Measurements from ENCODE around the gene NPIPA8.
"Not testable (repeated sequence)": the region's sequence is repeated elsewhere in the genome, so short reads cannot be mapped to it uniquely, and the experiment has no call there.

The NPIPA8 gene

DNA sequence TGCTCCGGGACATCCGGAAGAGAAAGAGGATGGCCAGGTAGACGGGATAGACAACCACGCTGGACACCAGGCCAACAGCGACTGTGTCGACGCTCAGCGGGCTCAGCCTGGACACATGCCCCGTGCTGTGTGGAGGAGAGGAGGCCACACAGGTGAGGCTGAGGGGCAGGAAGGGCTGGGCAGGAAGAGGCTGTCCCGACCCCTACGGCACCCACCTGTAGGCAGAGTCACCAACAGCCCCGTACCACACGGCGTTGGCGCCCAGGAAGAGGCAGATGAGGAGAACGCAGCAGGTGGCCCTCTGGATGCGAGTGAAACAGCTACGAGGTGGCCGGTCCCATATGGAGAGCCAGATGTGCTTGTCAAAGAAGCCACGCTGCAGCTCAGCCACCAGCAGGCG, at the start of gene NPIPA8:
Gene NPIPA8 (minus strand): TSS at position 101 of the 400 bp plus-strand sequence. CDS start 4,074 bp downstream, outside the sequence.
- DNase-seq = not testable (repeated sequence)

DNA sequence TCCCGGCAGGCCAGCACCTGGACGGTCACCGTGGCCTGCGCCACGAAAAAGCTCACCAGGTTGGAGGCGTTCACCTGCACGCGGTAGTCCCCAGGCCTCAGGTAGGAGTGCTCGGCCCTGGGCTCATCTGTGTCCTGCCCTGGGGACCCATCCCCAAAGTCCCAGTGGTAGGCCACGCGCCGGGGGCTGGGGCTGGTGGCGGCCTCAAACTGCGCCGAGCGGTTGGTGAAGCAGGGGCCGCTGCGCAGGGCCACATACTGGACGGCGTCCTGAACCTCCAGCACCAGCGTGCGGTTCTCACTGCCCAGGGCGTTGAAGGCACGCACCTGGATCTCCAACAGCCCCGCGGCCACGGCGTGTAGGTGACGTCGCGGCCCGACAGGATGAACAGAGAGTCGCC, 48.7 kb upstream of the NPIPA8 start:
- DNase-seq = not testable (repeated sequence)

DNA sequence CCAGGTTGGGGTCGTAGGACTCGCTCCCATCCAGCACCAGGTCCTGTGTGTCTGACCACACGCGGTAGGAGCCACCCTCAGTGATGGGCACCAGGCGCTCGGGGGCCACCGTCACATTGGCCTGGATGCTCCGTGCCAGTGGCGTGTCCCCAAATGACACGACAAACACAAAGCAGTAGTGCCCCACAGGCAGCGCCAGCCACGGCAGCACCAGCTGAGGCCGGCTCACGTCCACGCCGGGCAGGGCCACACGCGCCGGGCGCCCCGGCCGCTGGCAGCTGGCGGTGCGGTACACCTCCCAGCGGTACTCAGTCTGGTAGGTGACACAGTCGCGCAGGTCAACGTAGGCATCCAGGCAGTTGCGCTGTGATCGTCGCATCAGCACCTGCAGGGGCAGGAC, 48.3 kb upstream of the NPIPA8 start:
- not testable (repeated sequence) for DNase-seq

DNA sequence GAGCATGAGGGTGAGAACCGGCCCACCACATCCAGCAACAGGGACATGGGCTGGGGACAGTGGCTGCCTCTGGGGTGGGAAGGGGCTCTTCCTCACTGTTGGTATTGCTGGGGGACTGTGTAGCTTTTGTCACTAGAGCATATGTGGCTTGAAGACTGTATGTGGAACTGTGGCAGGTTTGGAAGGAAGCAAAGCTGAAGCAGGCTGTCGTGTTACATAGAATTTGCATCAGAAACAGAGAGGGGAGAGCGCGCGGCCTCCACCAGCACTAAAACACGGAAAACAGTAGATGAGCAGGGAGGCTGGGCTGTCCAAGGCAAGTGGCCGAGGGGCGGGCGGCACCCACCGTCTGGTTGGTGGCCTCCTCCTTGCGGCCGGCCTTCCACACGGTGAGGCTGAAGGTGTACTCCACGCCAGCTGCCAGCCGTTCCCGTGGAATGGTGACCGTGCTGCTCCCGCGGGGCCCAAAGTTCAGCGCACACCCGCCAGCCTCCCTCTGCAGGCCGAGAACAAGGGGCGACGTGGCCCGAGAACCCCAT, 47.6 kb upstream of the NPIPA8 start:
- not testable (repeated sequence) for DNase-seq

DNA sequence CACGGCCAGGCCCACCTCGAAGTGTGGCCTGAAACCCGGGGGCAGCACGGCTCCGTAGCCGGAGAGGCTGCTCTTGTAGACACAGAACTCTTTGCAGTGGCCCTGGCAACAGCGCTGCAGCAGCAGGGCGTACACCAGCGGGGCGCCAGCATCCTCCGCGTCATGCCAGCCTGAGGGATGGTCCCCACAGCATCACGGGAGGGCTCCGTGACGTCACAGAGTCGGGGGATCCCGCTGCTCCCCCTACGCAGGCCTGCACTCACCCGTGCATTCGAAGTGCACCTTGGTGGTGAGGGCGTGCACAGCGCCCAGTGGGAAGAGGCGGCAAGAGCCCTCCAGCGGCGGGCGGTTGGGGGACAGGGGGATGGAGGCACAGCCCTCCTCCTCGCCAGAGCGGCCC, 46.2 kb upstream of the NPIPA8 start:
- DNase-seq = not testable (repeated sequence)

DNA sequence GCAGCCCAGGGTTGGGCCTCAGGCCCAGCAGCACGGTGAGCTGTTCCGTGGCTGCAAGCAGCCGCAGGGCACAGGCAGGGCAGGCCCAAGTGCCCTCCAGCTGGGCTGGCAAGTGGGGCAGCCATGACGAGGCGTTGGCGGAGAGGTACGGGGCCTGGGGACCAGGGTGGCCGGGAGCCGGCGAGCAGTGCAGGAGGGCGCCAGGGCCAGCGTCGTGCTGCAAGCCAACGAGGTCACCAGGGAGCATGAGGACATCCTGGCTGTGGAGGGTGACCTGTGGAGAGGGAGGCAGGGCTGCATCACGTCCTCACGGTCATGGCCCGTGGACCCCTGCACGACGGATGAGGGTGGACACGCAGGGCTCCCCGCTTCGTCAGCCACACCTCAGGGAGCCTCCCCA, 11.2 kb upstream of the NPIPA8 start:
- not testable (repeated sequence) for DNase-seq

DNA sequence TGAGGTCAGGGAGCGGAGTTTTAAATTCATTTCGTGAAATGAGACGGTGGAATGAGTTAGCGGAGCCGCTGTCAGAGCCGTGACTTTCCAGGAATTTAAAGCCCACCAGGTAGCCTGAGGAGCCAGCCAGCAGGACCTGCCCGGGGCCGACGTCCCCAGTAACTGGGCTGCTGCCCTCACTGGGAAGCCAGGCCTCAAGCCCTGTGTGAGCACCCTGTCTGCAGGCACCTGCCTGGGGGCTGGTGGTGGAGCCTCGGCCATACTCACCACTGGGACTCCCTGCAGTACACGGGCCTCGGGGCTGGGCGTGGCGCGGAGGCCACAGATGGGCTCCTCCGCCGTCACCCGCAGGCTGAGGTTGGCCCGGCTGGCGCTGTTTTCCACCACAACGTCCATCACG, 10.5 kb upstream of the NPIPA8 start:
- not testable (repeated sequence) for DNase-seq

DNA sequence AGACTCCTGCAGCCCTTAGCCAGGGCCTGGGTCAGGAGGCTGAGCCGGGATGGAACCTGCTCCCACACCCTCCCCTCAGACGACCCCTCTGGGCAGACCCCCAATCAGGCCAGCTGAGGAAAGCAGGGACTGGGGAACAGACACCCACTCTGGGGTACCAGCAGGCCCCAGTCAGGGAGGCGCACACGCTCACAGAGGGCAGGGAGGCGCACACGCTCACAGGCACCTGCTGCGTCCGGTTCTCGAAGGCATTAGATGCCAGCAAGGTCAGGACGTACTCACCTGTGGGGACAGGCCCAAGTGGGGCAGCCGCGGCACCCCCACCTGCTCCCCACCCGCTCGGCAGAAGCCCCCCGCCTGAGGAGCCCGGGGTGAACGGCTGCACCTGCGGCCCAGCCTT, 8.1 kb upstream of the NPIPA8 start:
- DNase-seq = not testable (repeated sequence)

DNA sequence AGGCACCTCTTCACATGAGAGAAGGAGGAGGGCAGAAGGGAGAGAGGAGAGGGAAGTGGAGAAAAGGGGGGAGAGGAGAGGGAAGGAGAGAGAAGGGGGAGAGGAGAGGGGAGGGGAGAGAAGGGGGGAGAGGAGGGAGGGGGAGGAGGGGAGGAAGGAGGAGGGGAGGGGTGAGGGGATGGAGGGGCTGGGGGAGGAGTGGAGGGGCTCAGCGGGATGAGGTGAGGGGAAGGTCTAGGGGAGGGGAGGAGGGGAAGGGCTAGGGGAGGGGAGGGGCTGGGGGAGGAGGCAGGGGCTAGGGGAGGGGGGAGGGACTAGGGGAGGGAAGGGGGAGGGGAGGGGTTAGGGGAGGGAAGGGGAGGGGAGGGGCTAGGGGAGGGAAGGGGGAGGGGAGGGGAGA, 5.5 kb upstream of the NPIPA8 start:
- DNase-seq = not testable (repeated sequence)

DNA sequence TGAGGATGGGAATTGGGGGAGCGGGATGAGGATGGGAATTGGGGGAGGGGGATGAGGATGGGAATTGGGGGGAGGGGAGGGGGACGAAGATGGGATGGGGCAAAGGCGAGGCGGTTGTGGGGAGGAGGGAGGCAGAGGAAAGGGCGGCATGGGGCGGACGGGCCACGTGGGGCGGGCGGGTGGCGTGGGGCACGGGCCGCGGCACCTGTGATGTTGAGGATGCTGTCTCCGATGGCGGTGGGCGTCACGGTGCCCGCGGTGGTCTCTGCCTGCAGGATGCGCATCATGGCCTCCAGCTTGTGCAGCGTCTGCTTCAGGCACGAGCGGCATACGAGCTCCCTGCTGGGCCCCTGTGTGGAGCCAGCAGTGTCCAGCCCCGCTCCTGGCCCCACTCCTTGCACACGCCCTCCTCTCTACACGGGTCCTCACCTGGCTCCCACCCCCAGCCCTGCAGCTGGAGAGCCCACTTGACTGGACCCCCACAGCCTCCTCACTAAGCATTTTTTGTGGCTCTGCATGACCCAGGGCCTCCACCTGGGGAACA, 5.0 kb upstream of the NPIPA8 start:
- not testable (repeated sequence) for DNase-seq

DNA sequence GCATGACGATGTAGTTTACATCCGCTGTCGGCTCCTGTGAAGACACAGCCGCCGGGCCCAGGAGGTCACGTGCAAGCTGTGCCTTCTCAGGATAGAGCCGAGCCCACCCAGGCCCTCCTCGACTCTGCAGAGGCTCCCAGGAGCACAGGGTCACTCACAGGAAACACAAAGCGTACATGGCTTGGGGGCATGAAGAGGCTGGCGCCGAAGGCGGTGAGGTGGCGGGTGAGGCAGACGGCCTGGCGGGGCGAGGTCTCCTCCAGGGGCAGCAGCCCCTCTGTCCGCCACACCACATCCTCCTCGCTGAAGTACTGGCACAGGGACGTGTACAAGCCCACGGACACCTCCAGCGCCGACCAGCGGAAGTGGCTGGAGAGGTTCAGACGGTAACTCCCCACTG, 2.7 kb upstream of the NPIPA8 start:
- DNase-seq = not testable (repeated sequence)

DNA sequence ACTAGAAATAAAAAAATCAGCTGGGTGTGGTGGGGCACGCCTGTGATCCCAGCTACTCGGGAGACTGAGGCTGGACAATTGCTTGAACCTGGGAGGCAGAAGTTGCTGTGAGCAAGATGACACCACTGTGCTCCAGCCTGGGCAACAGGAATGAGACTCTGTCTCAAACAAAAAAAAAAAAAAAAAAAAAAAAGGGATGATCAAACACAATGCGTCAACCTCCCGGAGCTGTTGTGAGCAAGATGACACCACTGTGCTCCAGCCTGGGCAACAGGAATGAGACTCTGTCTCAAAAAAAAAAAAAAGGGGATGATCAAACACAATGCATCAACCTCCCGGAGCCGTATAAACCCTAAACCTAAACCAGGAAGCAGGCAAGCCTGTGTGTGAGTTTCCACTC, 24.7 kb downstream of the NPIPA8 start:
- not testable (repeated sequence) for DNase-seq

DNA sequence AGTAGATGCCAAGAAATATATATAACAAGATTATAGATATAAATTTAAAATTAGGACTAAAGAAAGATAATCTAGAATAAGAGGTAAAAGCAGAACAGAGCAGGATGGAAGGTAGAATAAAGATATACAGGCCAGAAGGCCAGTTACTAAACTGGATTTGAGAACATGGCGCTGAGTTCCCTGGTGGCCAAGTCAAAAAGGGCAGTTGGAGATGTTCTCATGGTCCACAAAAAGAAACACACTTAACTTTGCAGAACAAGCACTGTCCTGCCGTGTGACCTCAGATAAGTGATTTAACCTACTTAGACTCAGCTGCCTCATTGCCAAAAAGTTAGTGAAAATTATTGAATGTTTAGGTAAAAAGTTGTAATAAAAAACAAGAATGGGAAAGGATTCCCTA, 27.4 kb downstream of the NPIPA8 start:
- not testable (repeated sequence) for DNase-seq

DNA sequence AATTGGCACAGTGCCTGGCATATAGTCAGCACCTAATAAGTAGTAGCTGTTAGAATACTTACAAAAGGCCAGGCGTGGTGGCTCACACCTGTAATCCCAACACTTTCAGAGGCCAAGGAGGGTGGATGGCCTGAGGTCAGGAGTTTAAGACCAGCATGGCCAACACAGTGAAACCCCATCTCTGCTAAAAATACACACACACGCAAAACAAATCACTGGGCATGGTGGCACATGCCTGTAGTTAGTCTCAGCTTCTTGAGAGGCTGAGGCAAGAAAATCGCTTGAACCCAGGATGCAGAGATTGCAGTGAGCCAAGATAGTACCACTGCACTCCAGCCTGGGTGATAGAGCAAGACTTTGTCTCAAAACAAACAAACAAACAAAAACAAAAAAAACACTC, 29.3 kb downstream of the NPIPA8 start:
- not testable (repeated sequence) for DNase-seq

DNA sequence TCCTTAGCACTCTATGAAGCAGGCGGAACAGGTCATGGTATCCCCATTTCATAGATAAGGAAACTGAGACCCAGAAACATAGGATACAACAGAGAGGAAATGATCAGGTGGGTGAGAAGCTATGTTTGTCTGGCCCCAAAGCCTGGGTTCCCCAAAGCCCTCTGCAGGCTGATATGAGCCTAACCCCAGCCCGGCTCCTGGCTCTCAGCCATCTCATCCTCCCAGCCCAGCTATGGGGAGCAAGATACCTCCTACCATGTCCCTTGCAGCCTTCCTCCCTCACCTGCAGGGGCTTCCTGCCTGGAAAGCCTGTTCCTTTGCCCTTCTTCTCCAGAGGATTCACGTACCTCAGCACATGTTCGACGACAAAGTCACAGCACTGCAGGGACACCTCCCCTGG, 30.5 kb downstream of the NPIPA8 start:
- DNase-seq = not testable (repeated sequence)

DNA sequence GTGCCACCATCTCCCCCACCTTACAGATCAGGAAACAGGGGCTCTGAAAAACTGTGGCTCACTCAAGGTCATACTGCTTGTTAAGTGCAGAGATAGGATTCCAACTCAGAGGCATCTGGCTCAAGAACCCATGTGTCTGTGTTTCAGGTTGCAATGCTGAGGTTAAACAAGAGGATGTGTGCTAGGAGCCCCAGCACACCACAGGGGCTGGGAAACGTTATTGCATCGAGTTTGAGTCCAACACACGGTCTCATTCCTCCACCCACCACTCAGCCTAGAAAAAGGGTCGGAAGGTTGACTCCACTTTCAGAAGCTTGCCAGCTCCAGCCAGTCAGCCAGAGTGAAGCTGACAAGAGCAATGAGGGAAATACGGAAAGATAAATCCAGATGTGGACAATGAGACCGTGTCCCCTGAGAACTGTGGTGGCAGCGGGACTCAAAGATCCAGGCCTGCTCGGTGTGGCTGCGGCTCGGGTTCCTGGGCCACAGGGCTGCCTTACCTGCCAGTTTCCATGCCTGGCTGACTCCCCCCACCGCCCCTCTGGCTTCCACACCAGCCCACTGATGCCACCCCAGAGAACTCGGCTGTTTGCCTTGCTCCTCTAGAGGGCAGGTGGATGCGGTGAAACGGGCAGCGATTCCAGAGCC, 33.4 kb downstream of the NPIPA8 start:
- DNase-seq = not testable (repeated sequence)

DNA sequence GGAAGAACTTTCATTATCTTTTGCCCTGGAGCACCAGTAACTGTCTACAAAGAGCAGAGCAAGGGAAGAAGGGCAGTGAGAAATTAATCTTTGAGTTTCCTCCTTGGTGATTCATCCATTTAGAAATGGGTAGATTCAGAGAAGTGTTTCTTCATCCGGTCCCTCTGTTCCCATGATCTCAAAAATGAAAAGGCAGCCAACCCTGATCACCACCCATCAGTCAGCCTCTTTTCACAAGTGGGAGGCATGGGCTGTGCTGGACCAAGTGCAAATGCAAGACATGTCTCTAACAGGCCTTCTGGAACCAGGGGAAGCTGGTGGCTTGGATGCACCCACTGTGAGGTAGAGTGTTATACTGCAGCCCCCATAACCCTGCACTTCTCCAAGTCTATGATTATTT, 38.8 kb downstream of the NPIPA8 start:
- not testable (repeated sequence) for DNase-seq

DNA sequence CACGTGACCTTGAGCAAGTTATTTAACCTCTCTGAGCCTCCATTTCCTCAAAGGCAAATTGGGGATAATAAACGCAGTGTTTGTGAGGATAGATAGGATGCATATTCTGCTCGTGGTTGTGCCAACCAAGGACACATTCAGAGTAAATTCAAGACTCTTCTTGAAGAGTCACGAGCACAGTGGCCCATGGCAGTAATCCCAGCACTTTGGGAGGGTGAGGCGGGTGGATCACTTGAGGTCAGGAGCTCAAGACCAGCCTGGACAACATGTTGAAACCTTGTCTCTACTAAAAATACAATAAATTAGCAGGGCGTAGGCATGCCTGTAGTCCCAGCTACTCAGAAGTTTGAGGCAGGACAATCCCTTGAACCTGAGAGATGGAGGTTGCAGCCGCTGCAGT, 39.6 kb downstream of the NPIPA8 start:
- not testable (repeated sequence) for DNase-seq

DNA sequence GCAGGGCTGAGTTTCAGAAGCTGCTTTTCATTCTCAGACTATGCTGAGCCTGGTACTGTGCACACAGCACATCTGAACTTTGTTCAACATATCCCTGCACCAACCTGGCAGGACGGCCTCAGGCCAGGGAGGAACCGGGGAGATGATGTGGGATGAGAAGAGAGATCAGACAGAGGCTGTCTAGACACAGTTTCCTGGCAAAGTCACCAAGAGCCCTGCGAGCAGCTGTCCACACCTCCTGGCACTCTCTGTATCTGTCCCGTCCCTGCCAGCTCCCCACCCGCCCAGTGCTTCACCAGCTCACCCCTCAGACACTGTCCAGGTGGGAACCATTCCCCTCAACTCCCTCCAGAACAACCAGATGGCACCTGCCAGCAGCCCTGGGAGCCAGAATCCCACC, 42.2 kb downstream of the NPIPA8 start:
- DNase-seq = not testable (repeated sequence)

DNA sequence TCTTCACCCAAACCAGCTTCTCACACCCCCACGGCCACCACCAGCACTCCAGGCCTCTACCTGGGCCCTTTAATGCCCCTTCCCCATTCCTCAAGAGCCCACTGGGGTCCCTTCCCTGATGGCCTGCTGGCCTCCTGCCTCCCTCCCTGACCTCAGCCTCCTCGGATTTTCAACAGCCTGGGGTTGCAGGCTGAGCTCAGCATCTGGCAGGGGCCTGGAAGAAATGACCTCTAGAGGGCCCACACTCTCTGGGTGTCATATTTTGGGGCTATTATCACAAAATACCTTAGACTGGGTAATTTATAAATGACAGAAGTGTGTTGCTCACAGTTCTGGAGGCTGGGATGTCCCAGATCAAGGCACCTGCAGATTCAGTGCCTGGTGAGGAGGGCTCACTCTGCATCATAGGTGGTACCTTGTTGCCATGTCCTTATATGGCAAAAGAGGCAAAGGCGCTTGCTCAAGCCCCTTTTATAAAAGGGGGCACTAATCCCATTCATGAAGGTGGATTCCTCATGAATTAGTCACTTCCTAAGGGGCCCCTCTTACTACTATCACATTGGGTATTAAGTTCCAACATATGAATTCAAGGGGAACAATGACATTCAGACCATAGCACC, 43.1 kb downstream of the NPIPA8 start:
- not testable (repeated sequence) for DNase-seq

DNA sequence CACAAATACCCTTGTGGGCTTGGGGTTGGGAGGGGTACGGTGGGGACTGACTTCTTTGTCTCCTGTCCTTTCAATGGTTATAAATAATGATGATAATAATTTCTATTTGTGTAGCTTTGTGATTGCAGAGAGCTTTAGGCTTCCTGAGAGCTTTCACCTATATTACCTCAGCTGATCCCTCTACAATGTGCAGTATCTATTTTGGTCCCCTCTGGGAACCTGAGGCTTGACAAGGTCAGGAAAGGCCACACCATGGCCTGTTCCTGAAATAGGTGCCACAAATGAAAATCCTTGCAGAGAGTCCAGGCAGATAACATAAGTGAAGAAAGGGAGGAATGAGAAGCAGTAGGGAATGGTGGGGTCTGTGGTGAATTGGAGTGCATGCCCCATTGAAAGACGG, 45.6 kb downstream of the NPIPA8 start:
- not testable (repeated sequence) for DNase-seq

DNA sequence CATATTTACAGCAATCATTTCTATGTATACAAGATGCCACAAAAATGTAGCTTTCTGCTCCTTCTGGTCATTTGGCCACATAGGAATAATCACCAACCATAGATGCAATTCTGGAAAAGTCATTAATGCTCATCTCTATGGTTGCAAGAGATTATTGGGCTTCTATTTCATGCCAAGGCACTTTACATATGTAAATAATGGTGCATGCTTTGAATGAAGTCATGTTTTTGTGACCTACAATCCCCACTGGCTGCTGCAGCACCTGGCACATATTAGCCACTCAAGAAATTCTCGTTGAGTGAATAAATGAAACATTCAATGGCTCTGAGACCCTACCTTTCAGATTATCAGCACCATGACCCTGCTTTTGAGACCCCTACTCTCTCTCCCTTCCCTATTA, 50.2 kb downstream of the NPIPA8 start:
- not testable (repeated sequence) for DNase-seq

DNA sequence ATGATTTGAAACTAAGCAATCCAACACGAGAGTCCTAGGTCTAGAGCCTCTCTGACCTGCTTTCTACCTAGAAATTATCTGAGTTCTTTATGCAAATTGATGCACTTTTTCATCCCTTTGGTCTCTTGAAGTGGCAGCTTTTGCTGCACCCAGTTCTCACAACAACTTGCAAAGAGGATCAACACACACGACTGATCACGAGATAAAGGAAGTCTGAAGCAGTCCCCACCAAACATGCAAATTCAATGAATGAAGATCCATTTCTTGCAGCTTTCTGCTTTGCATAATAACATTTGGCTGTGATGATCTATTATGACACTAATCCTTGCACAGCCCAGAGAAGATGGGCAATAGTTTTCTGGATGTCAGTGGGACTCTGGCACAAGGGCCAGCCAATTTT, 56.2 kb downstream of the NPIPA8 start:
- not testable (repeated sequence) for DNase-seq

DNA sequence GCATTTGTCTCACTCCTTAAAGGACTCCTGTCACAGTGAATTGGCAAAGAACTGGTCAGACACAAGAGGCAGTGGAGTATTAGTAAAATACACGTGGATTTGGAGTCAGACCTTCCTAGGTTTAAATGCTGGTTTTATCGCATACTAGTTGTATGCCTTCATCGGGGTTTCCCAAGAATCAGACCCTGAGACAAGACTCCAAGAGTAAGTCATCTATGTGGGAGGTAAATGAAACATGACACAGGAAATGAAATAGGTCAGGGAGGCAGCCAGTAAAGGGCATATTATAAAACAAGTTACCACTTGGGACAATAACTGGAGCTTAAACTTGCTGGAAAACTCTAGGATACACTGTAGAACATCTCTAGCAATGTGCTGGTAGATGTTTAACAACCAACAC, 59.8 kb downstream of the NPIPA8 start:
- DNase-seq = not testable (repeated sequence)

Measured in NCI-H446 (cell line).